ENCODE results near the gene INKA2.
A peak's percentile ranks its signal among the peaks of the same experiment; 100 is the strongest.
"Not testable (repeated sequence)": the region's sequence is repeated elsewhere in the genome, so short reads cannot be mapped to it uniquely, and the experiment has no call there.

INKA2 gene

DNA sequence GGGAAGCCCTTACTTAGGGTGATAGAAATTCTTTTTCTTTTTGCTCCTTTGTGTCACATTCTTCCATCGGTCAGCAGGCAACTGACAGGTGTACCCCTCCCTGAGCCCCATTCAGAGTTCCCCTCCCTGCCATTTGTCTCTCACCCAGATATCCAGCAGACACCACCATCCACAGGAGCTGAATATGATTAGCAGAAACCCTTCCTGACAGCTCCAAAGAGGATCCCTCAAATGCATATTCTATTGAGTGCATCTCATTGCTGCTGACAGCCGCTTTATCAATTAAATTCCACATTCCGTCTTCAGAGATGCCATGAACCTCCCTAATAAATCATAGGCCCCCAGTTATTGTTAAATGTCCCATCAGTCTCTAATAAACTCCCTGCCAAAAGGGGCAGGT is 10.4 kb upstream of the INKA2 start:
- no peak for DNase-seq

DNA sequence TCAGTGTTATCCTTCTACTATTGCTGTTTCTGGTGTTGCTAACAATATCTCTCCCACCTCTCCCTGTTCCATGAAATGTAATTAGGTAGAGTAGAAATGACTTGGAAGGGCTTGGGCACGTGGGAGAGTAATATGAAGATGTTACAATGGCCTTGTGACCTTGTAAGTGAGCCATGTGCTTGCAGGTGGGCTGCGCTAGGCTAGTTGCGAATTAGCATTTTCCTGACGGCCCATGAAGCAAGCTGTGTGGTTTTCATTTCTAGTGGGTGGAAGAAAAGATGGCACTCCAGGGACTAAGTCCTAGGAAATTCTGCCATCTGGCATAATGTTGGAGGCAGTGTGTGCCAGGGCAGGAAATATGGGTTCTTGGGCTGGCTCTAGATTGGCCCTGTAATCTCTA is 8.8 kb upstream of the INKA2 start:
- no peak for DNase-seq

DNA sequence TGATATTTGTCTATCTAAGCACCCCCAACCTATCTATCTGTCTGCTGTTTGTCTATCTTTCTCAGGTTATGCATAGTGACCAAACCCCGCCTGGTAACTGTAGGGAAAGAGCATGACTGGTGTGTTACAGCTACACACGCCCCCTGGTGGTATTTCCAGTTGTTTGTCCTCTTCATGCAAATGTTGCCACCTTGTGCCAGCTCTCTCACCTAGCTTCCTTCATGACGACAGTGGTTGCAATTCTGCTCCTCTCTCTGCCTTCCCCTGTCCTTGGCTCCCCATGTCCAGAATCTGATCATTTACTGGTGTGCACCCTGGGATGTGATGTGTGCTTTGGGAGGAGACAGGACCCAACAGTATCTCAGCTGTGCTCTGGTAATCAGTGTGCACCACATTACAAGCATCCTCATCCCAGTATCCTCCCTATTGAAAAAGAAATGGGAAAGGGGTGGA is 8.1 kb upstream of the INKA2 start:
- DNase-seq: peak; percentile 87 to 93

DNA sequence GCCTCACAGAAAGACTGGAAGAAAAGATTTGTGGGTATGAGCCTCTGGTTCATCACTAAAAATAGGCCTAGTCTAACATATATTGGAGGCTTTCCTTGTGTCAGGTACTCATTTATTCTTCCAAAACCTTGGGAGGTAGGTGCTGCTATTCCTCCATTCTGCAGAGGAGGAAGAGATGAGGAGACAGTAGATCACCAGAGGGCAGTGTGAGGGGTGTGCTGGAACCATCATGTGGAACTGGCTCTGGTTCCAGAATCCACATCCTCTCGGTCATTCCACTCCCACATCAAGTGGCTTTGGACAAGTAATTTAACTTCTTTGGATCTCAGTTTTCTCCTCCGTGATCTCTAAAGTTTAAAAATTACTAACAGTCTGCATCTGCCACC is 7.4 kb upstream of the INKA2 start:
- peak in 1 of 2 experiments; percentile 5 for DNase-seq

DNA sequence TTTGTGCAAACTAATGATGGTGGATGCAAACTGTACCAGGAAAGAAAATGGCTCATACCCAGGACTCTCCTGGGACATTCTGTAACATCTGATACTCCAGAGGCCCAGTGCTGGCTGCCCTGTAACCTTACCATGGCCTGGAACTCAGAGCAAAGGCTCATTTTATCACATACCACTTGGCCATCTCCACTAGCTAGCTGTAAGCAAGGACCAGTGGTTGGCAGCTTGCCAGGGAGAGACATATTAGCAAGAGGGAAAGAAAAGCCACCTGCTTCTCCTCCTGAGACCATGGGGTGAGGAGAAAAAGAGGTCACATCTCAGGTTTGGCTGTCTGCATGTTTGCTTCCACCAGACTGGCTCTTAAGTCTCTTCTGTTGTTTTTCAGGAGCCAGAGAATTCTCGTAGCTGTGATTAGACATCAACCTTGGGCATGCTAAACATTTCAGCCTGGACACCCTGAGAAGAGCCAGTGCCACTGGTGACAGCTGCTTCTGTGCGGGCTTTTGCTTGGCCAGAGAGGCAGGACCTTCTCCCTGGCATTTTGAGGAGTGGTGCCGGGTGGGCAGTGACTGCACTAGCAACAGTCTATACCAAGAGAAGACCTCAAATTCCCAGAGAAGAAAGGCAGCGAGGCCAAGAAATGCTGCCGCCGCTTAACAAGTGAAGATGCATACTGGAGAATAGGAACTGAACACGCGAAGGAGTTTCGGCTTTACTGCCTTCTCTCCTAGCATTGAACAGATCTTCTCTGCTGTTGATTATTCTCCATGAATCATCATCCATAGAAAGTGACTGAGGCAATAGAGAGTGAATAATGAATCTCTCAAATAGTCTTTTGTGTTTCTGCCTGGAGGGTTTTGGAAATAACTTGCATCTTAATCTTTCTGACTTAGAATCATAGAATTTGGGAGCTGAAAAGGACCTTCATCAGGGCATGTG is 6.7 kb upstream of the INKA2 start:
- no peak for DNase-seq

DNA sequence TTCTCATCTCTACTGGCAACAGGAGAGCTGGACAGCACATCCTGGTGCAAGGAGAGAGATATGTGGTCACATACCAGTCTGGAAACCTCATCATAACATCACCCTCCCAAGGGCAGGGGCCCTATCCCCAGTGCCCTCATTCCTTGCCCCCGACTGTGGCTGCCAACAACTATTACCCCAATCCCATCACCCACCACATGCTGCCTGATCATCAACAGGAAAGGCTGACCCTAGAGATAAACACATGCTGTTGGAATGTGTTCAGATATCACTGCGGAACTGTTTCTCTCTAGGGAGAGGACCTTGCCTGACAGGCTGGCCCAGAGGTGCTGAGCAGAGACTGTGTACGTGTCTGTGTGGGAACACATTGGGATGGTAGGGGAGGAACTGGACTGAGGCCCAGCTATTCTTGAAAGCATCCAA is 4.5 kb upstream of the INKA2 start:
- no peak for DNase-seq

DNA sequence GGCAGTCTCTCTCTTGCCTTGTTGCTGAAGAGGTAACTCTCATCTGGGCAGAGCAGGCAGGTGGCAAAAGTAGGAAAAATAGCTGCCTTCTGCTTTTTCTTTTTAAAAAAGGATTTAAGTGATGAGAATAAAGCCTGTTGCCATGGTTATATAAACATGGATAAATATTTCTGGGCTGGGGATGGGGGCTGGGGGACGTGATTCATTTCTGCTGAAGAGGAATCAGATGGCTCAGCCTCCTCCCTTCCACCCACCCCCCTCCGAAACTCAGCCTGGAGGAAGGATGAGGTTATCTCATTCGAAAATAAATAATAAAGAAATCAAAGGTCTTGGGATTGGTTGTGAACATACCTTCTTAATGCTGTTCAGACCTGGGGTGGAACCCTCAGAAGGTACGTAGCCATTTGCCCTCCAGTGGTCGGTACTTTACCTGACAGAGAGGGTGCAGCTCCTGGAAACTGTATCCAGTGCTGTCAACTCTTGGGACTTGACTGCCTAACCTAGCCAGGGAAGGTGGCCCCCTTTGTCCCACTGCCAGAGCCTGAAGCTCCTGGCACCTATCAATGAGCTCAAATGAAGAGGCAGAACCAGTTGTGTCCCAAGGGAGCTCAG is 3.8 kb upstream of the INKA2 start:
- no peak for DNase-seq

DNA sequence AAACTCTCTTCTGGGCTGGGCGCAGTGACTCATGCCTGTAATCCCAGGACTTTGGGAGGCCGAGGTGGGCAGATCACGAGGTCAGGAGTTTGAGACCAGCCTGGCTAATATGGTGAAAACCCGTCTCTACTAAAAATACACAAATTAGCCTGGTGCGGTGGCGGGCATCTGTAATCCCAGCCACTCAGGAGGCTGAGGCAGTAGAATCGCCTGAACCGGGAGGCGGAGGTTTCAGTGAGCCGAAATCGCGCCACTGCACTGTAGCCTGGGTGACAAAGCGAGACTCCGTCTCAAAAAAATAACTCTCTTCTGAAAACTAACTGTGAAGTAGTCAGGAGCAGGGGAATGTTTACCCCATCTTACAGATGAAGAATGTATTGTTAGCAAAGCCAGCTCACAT is 3.1 kb upstream of the INKA2 start:
- DNase-seq: not testable (repeated sequence)

DNA sequence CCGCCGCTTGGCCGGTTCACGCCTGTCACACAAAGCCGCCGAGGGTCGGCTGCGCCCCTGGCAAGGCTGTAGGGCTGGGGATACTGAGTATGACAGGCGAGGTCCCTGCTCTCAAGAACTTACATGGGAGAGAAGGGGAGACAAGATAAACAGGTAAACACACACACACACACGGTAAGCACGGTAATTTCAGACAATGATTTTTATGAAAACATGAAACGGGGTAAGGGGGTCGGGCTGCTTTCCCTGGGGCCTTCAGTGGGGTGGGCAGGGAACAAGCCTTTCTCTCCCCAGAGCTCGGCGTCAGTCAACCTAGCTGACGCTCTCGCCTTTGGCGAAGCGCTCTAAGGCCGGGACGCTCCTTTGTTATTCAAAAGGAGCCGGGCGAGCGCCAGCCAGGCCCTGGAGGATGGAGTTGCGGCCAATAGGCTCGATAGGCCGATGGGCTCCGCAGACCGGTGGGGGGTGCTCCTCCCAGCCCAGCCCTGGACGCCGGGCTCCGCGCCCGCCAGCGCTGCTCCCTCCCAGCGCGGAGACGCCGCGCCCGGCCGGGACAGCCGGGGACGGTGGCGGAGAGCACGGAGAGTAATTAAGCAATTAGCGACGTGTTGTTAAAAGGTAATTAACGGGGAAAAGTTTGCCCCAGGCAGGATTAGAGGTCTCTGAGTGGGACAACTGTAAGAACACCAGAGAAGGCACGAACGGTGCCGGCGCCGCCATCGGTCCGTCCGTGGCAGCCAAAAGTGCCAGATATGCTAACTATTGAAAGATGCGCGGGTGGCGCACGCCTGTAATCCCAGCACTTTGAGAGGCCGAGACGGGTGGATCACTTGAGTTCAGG is 950 bp upstream of the INKA2 start:
- peak in 1 of 2 experiments; percentile 70 for DNase-seq

DNA sequence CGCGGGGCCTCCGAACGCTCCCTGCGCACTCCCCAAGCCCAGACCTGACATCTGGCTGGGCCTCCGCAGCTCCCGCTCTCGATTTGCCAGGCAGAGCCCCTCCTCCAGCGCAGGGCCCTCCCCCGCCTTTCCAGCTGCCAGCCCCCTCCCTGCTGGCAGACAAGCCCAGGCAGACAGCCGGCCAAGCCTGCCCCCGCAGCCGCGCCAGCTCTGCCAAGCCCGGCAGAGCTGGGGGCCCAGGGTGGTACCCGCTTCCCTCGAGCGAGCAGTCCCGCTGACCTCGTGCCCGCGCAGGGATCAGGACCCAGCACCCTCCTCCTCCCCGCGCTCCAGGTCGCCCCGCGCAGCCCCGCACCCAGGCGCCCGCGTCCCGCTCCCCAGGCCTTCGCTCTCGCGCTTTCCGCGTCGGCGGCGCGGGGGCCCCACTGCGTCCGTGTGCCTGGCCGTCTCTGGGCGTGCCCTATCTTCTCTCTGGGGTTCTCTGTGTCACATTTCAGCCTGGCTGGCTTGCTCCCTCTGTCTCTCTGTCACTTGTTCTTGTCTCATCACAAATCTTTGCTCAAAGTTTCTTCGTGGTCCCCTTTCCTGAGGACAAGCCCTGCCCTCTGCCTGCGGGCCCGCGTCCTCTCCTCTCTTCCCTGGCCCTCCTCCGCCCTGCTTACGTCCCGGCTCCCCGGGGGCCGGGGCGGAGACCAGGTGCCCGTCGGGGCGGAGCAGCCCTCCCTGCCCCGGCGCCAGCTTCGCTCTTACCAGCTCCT is 580 bp downstream of the INKA2 start:
- peak; percentile 63 to 70 for DNase-seq

DNA sequence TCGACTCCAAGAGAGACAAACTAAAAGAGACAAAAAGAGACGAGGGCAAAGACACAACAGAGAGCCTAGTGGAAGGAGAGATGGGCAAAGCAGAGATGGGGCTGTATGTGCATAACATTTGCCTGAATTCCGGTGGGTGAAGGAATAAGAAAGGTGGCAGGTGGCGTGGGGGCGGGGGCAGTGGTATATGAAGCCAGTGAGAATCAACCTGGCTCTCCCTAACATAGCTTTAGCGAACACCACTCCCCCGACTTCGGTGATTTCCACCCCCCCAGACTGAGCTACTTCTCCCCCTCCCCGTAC is 1.1 kb downstream of the INKA2 start:
- DNase-seq: no peak

DNA sequence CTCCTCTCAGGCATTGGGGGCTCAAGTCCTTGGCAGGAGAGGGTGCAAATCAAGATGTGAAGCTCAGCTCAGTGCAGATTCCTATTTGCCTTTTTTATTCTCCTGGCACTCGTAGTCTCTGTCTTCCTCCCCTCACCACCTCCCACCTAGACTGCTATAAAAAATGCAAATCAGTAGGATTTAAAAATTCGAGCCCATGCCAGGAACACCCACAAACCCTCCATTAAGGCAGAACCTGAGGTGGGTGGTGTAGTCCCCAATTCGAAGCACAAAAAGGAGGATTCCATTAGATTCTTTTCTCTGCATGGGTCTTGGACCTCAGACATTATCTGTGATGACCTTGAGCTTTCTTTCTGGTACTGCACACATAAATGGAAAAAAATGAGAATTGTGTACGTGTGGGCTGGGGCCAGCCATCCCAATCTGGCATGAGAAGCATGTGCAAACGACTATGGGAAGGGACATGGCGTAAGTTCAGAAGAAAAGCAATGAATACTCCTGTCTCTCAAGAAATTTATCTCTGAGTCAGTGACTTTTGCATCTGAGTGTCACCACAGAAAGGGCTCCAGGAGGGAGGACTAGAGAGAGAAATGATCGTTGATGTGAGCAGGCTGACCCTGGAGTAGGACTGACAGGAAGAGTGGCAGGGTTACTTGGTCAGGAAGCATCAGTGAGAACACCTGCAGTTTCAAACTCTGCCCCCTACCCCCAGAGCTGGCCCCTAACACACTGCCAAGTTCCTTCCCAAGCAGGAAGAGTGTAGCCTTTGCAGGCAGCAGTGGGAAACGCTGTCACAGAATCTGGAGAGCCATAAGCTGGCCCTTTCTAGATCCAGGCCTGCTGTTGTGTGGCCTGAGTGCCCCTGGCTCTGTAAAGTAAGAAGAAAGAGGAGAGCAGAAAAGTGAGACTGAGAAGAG is 1.7 kb downstream of the INKA2 start:
- DNase-seq: peak; percentile 25

DNA sequence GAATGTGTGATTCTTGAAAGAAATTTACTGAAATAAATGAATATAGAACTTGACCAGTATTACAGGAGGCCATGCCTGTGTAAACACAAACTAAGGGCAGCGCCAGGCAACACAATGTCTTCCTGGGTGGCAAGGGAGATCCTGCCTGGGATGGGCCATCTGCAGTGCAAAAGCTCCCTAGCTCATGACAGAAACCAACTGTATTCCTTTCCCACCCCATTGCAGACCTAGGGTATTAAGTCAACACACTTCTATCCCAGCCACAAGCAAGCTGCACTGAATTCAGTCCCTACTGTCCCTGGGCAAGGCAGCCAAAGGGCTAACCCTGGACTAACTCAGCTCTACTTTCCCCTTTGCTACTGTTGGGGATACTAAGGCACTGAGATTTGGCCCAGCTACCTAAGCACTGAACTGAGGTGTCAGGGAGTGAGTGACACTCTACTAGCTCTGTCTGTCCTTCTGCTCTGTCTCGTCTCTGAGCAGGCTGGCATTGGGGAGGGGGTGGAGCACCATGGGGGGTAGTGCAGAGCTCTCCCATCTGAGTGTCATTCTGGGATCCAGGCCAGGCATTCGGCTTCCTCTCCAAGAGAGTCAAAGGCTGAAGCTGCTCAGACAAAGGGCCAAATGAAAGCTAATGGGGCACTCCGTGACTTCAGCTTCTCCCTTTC is 2.5 kb downstream of the INKA2 start:
- DNase-seq: peak in 1 of 2 experiments; percentile 5

DNA sequence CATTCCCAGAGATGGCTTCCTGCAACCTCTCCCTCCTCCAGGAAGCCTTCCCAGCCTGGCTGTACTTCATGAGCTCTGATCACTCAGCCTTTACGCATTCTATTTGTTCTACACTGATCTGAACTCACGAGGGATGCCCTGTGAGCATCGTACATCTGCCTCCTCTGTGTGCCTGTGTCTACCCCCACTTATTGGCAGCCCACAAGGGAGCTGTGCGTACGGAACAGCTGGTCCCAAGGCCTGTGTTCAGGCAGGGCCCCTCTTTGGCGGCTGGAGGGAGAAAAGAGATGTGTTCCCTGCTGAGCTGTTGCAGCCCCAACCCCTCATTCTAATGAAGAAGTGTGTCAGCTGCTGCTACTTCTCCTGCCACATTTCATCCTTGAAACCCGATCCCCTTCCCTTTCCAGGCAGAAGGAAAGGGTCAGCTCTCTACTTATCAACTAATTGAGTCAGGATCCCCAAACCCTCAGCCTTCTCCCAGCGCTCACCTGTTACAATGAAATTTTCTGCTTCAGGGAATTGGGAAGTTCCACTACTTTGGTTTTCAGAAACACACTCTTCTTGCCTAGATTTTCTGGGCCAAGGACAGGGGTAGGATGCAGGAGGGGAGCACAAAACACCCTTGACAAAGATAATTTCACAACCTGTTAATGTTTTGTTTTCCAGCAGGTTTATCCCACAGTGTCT is 3.2 kb downstream of the INKA2 start:
- DNase-seq: peak; percentile 34 to 52

DNA sequence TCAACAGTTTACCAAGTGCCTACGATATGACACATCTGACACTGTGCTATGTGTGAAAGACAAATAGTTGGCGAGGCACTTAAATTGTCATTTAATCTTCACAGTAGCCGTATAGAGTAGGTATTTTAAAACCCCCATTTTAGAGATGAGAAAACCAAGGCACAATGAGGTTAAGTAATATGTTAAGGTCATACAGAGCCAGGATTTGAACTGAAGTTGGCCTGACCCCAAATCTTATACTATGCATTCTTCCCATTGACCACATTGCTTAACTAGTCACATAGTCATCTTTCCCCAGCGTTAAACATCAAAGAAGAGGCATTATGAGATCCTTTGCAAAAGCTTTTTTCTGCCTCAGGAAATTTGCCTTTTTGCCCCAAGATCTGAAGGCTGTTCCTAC is 3.9 kb downstream of the INKA2 start:
- DNase-seq: no peak

DNA sequence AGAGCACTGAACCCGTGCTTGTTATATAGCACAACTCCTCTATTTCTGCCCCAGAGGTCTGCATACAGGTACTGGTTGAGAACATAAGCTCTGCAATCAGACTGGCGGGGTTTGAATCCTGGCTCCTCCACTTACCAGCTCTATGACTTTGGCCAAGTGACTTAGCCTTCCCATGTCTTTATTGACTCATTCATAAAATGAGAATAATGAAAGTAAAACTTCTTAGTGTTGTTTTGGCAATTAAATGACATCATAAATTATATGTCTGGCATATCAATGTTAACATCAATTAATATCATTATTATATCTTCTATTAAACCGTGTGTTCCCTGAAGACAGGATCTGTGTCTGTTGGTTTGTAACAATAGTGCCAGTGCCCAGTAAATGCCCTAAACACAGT is 4.3 kb downstream of the INKA2 start:
- DNase-seq: no peak

DNA sequence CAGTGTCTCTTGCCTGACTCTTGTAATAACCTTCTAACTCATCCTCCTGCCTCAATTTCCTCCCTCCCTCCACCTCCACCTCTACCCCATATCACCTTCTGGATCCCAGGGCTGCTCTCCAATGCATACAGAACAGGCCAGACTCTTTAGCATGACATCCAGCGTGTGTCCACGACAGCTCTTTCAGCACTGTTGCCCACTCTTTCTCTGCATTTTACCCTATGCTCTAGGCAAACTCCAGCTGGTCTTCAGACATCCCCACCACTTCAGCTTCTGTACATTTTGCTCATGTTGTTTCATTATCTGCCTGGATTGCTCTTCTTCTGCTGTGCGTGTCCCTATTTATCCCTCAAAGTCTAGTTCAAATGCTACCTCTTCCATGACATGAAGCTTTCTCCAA is 4.8 kb downstream of the INKA2 start:
- no peak for DNase-seq

DNA sequence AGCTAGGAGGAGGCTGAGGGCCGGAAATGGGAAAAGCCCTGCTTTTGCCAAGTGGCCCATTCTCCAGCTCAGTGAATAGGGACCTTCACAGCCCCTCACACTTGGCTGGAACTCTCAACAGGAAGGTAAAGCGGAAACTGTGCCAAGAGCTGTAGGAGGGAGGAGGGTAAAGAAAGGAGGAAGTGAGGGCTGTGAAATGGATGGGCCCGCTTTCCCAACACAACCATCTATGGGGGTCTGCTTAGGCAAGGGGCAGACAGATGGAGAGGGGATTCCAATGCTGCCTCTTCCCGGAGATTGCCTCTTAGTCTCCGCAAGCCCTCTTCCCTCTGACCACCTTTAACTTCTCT is 5.2 kb downstream of the INKA2 start:
- DNase-seq: peak; percentile 83

DNA sequence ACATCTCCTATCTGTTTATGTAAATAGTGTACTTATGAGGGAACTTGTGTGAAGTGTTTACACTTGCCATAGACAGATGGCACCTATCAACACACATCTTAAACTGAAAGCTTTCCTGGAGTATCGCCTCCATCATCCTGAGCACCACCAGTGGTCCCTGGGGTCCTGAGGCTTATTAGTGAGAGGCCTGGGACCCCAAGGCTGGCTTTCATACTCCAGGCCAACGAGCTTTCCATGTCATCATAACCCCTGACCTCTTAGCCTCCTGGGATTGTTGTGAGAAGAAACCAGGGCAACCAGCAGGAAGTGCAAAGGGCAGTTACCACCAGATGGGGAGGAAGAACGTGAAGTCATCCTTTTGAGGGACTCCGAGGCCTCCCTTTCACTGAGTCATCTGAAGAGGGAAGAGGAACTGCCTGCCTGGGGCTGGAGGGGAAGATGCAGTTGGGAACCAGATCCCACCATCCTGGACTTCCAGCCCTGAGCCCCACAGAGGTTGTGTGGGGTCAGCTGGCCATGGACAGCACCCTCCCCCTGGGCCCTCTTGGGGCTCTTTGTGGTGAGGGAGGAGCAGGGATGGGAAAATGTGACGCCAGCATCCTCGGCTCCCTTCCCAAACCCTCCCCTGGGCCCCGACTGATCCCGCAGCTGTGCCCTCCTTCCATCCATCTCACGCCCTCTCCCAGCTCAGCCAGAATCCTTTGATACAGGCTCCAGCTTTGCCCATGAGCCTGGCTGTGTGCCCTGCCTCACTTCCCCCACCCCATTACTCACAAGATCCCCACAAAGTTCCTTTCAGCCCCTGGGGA is 5.8 kb downstream of the INKA2 start:
- peak; percentile 92 to 94 for DNase-seq

DNA sequence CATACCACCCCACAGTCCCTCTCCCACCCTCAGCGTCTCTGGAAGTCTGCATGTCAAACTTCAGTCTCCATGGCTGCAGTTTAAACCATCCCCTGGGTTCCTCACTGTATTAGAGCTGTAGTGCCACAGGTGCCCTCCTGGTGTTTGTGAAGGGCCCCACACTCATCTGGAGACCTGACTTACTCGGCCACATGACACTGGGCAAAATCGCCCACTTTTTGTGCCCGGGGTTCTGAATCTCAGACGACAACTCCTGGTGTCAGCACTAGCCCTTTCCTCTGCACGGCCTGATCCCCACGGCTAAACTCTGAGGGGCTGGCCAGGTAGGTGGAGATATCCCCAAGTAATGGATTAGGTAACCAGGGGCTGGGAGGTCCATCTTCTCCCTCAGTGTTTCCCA is 6.5 kb downstream of the INKA2 start:
- DNase-seq: no peak
